ENCODE results near the gene MBLAC2.

The MBLAC2 gene

GRCh38 chr5:90461288-90461687 is 13.3 kb downstream of the MBLAC2 start:
- Histone ChIP-seq H3K4me3 (no peak overlapping the region), H3K36me3 (no peaks in the 10 kb centered on the region), H3K27me3 (no peaks in the 10 kb centered on the region), H3K4me1 (no peaks in the 10 kb centered on the region), H3K9me3 (no peaks in the 10 kb centered on the region), H3K27ac (no peak overlapping the region)
- intact Hi-C loops (cut with DNase I; ENCODE audit: low total_unique reads), result no loop called here
- no peak for DNase-seq
- no peak for TF ChIP-seq CTCF (IDR thresholded peaks at IDR 0.05)

GRCh38 chr5:90446961-90447360 is 27.6 kb downstream of the MBLAC2 start:
- no peak for TF ChIP-seq CTCF (IDR thresholded peaks at IDR 0.05)
- H3K27me3 ChIP-seq, result no peaks in the 10 kb centered on the region
- no peaks in the 10 kb centered on the region for H3K36me3 ChIP-seq
- intact Hi-C loops (cut with DNase I; ENCODE audit: low total_unique reads), result no loop called here
- H3K9me3 ChIP-seq, result no peaks in the 10 kb centered on the region
- H3K4me3 ChIP-seq, result no peak overlapping the region
- no peaks in the 10 kb centered on the region for H3K4me1 ChIP-seq
- H3K27ac ChIP-seq, result no peak overlapping the region
- DNase-seq, result no peak

GRCh38 chr5:90440644-90441043 is 33.9 kb downstream of the MBLAC2 start:
- Histone ChIP-seq H3K27ac (no peak overlapping the region), H3K4me1 (no peaks in the 10 kb centered on the region), H3K36me3 (no peaks in the 10 kb centered on the region), H3K4me3 (no peak overlapping the region), H3K27me3 (no peaks in the 10 kb centered on the region), H3K9me3 (no peaks in the 10 kb centered on the region)
- intact Hi-C loops (cut with DNase I; ENCODE audit: low total_unique reads), result no loop called here
- DNase-seq, result no peak
- no peak for TF ChIP-seq CTCF (IDR thresholded peaks at IDR 0.05)

- Histone ChIP-seq H3K27ac (no peak overlapping the region), H3K27me3 (no peaks in the 10 kb centered on the region), H3K4me3 (no peak overlapping the region), H3K9me3 (no peaks in the 10 kb centered on the region), H3K4me1 (no peaks in the 10 kb centered on the region), H3K36me3 (no peaks in the 10 kb centered on the region)
- no peak for TF ChIP-seq CTCF (IDR thresholded peaks at IDR 0.05)
- DNase-seq, result no peak
- intact Hi-C loops (cut with DNase I; ENCODE audit: low total_unique reads), result loop anchor here (5.0 to 10.0 kb wide), 2 partner anchors 94 to 347 kb away; no protein-coding TSS in a partner anchor
Measured at GRCh38 chr5:90438100-90438499, 36.5 kb downstream of the MBLAC2 start.

- intact Hi-C loops (cut with DNase I; ENCODE audit: low total_unique reads), result loop anchor here (5.0 to 10.0 kb wide), 2 partner anchors 95 to 347 kb away; no protein-coding TSS in a partner anchor
- no peak for TF ChIP-seq CTCF (IDR thresholded peaks at IDR 0.05)
- no peaks in the 10 kb centered on the region for H3K9me3 ChIP-seq
- no peak for DNase-seq
- H3K36me3 ChIP-seq, result no peaks in the 10 kb centered on the region
- H3K27me3 ChIP-seq, result no peaks in the 10 kb centered on the region
- H3K4me3 ChIP-seq, result no peak overlapping the region
- H3K27ac ChIP-seq, result no peak overlapping the region
- no peaks in the 10 kb centered on the region for H3K4me1 ChIP-seq
Measured at GRCh38 chr5:90437663-90438062, 36.9 kb downstream of the MBLAC2 start.

GRCh38 chr5:90434116-90434714 is 40.4 kb downstream of the MBLAC2 start:
- intact Hi-C loops (cut with DNase I; ENCODE audit: low total_unique reads), result loop anchor here (10.0 kb wide), 1 partner anchor 351 kb away; no protein-coding TSS in a partner anchor
- H3K27ac ChIP-seq, result no peak overlapping the region
- peak; percentile 35 to 58 for TF ChIP-seq CTCF (IDR thresholded peaks at IDR 0.05)
- no peaks in the 10 kb centered on the region for H3K27me3 ChIP-seq
- H3K36me3 ChIP-seq, result no peaks in the 10 kb centered on the region
- H3K4me1 ChIP-seq, result no peaks in the 10 kb centered on the region
- no peaks in the 10 kb centered on the region for H3K9me3 ChIP-seq
- no peak overlapping the region for H3K4me3 ChIP-seq
- no peak for DNase-seq
